ENCODE results near the gene BORCS8.

DNA sequence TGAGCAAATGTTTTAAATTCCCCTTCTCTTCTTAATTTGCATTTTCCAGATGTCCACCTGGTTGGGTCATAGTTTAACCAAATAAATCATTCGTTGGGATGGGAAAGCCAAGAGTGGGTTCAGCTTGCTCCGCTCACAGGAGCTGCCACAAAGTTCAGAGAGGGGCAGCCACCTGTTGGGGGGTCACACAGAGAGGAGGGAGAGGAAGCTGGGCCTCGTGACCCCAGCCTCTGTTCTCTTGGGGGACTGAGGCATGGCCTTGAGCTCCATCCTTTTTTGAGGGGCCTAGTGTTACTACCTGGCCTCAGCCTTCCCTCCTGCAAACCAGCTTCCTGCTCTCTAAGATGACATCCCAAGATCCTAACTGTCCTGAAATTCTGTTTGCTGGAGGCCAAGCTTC, 24.3 kb downstream of the BORCS8 start:
- TF ChIP-seq CTCF (IDR thresholded peaks at IDR 0.05; ENCODE audit: insufficient read depth, low read depth, low read length) (no peak), EZH2 (IDR thresholded peaks at IDR 0.05; ENCODE audit: insufficient read depth, low read length) (no peak)

Data from astrocyte (in vitro differentiated cells and primary cell).